TTC549 (cell line): ENCODE data around the gene SLU7.

Experiments
- FAIRE-seq: peaks from 2 replicates; lab custom pipeline; 2012; peaks lifted over from hg19 to GRCh38; lab: Jason Lieb, UNC

The SLU7 gene

GRCh38 chr5:160363660-160364395 lies 55.1 kb downstream of the SLU7 start:
- FAIRE-seq: no peak

GRCh38 chr5:160363211-160363610 lies 55.7 kb downstream of the SLU7 start:
- FAIRE-seq: no peak

- FAIRE-seq: no peak
Observed at GRCh38 chr5:160361624-160362228, 57.2 kb downstream of the SLU7 start.

GRCh38 chr5:160360310-160360709 lies 58.6 kb downstream of the SLU7 start:
- FAIRE-seq: no peak

- no peak for FAIRE-seq
Observed at GRCh38 chr5:160359816-160360215, 59.1 kb downstream of the SLU7 start.

GRCh38 chr5:160359242-160359641 lies 59.6 kb downstream of the SLU7 start:
- no peak for FAIRE-seq

- FAIRE-seq: no peak
Observed at GRCh38 chr5:160357861-160358411, 60.9 kb downstream of the SLU7 start.

- no peak for FAIRE-seq
Observed at GRCh38 chr5:160357394-160357793, 61.5 kb downstream of the SLU7 start.

- no peak for FAIRE-seq
Observed at GRCh38 chr5:160356550-160357347, 62.1 kb downstream of the SLU7 start.

GRCh38 chr5:160354666-160355065 lies 64.2 kb downstream of the SLU7 start:
- no peak for FAIRE-seq

GRCh38 chr5:160353379-160353778 lies 65.5 kb downstream of the SLU7 start:
- FAIRE-seq: no peak

- no peak for FAIRE-seq
Observed at GRCh38 chr5:160352308-160352707, 66.6 kb downstream of the SLU7 start.
